Mesenchymal stem cell (in vitro differentiated cells and primary cell): ENCODE results near the gene PTPN20.
"Not testable (repeated sequence)": the region's sequence is repeated elsewhere in the genome, so short reads cannot be mapped to it uniquely, and the experiment has no call there.

Experiments used
- DNase-seq: peaks from one replicate; pipeline ENCODE4 v3.0.0-alpha.2; 2013
- H2AFZ ChIP-seq: one replicate; pipeline ENCODE4 v1.6.1; 2013; ENCODE audit warnings: low read depth, mild to moderate bottlenecking, control low read depth, inconsistent platforms, low read length, moderate library complexity
- H2AK5ac ChIP-seq: 2 replicates; pipeline ENCODE4 v1.6.1; 2013; ENCODE audit warnings: low read length, moderate library complexity, mild to moderate bottlenecking, inconsistent platforms; ENCODE audit not compliant: severe bottlenecking
- H2BK120ac ChIP-seq: one replicate; pipeline ENCODE4 v1.6.1; 2013; ENCODE audit warnings: low read depth, mild to moderate bottlenecking, inconsistent platforms, low read length, moderate library complexity
- H2BK12ac ChIP-seq, 2 experiments: one replicate each; pipeline ENCODE4 v1.6.1; 2013; ENCODE audit warnings: inconsistent platforms in 2 of 2, low read length in 2 of 2, mild to moderate bottlenecking in 2 of 2, moderate library complexity in 2 of 2, control low read depth in 1 of 2
- H2BK15ac ChIP-seq: one replicate; pipeline ENCODE4 v1.6.1; 2013; ENCODE audit warnings: mild to moderate bottlenecking, low read depth, inconsistent platforms; ENCODE audit not compliant: poor library complexity, severe bottlenecking
- H2BK5ac ChIP-seq: 2 replicates; pipeline ENCODE4 v1.6.1; 2013; ENCODE audit warnings: low read depth, mild to moderate bottlenecking, low read length, control low read depth, inconsistent platforms; ENCODE audit not compliant: poor library complexity, severe bottlenecking
- H3K14ac ChIP-seq, 2 experiments: one replicate each; pipeline ENCODE4 v1.6.1; 2013; ENCODE audit warnings: inconsistent platforms in 2 of 2, low read length in 2 of 2, control low read depth in 1 of 2, mild to moderate bottlenecking in 1 of 2, moderate library complexity in 1 of 2
- H3K18ac ChIP-seq, 2 experiments: one replicate each; pipeline ENCODE4 v1.6.1; 2013; ENCODE audit warnings: inconsistent platforms in 2 of 2, low read length in 2 of 2, control low read depth in 1 of 2, low read depth in 1 of 2, mild to moderate bottlenecking in 1 of 2
- H3K23ac ChIP-seq, 2 experiments: one replicate each; pipeline ENCODE4 v1.6.1; 2013; ENCODE audit warnings: inconsistent platforms in 2 of 2, low read length in 2 of 2, mild to moderate bottlenecking in 2 of 2, moderate library complexity in 2 of 2, control low read depth in 1 of 2
- H3K27ac ChIP-seq: 2 replicates; pipeline ENCODE4 v1.5.1; 2013; ENCODE audit warnings: mild to moderate bottlenecking, moderate library complexity, low read length, control low read depth, inconsistent platforms; ENCODE audit not compliant: poor library complexity, severe bottlenecking
- H3K27me3 ChIP-seq, 2 experiments: 2 replicates each; pipeline versions ENCODE4 v1.6.1 to v1.7.0; 2013; ENCODE audit warnings: low read length in 2 of 2, mild to moderate bottlenecking in 2 of 2, moderate library complexity in 2 of 2, control low read depth in 1 of 2, inconsistent platforms in 1 of 2; ENCODE audit not compliant: control insufficient read depth in 1 of 2, insufficient read depth in 1 of 2
- H3K36me3 ChIP-seq, 2 experiments: 2 replicates each; pipeline versions ENCODE4 v1.6.1 to v1.7.0; 2013; ENCODE audit warnings: low read length in 2 of 2, control low read depth in 1 of 2, inconsistent platforms in 1 of 2, low read depth in 1 of 2, mild to moderate bottlenecking in 1 of 2; ENCODE audit not compliant: insufficient read depth in 2 of 2, control insufficient read depth in 1 of 2
- H3K4ac ChIP-seq, 2 experiments: one replicate each; pipeline ENCODE4 v1.6.1; 2013; ENCODE audit warnings: inconsistent platforms in 2 of 2, low read length in 2 of 2, mild to moderate bottlenecking in 2 of 2, moderate library complexity in 2 of 2, control low read depth in 1 of 2, low read depth in 1 of 2
- H3K4me1 ChIP-seq: 2 replicates; pipeline ENCODE4 v1.6.1; 2013; ENCODE audit warnings: low read depth, low read length, control low read depth; ENCODE audit not compliant: control insufficient read depth, insufficient read depth
- H3K4me2 ChIP-seq: 2 replicates; pipeline ENCODE4 v1.6.1; 2013; ENCODE audit warnings: low read length, mild to moderate bottlenecking, inconsistent platforms; ENCODE audit not compliant: poor library complexity, severe bottlenecking
- H3K4me3 ChIP-seq, 2 experiments: 2 replicates each; pipeline versions ENCODE4 v1.5.1 to v1.7.0; 2013; ENCODE audit warnings: low read length in 2 of 2, mild to moderate bottlenecking in 2 of 2, control low read depth in 1 of 2, low read depth in 1 of 2; ENCODE audit not compliant: insufficient read depth in 1 of 2
- H3K79me1 ChIP-seq: replicated peaks from 2 replicates; pipeline ENCODE4 v1.6.1; 2013; ENCODE audit warnings: mild to moderate bottlenecking, control low read depth, low read length, inconsistent platforms; ENCODE audit not compliant: poor library complexity, severe bottlenecking
- H3K9ac ChIP-seq: 2 replicates; pipeline ENCODE4 v1.7.0; 2013; ENCODE audit warnings: mild to moderate bottlenecking, low read length, moderate library complexity
- H3K9me3 ChIP-seq: 2 replicates; pipeline ENCODE4 v1.7.0; 2013; ENCODE audit warnings: mild to moderate bottlenecking, low read length; ENCODE audit not compliant: control insufficient read depth
- H4K8ac ChIP-seq: one replicate; pipeline ENCODE4 v1.6.1; 2013; ENCODE audit warnings: inconsistent platforms, mild to moderate bottlenecking, low read length, moderate library complexity
- H4K91ac ChIP-seq: one replicate; pipeline ENCODE4 v1.6.1; 2013; ENCODE audit warnings: mild to moderate bottlenecking, low read length, inconsistent platforms
- WGBS: methylation state at CpG from one replicate; pipeline ENCODE4 v1.1.7; 2013; ENCODE audit warnings: mixed read lengths; 5-methylcytosine and 5-hydroxymethylcytosine counted together

PTPN20 gene

DNA sequence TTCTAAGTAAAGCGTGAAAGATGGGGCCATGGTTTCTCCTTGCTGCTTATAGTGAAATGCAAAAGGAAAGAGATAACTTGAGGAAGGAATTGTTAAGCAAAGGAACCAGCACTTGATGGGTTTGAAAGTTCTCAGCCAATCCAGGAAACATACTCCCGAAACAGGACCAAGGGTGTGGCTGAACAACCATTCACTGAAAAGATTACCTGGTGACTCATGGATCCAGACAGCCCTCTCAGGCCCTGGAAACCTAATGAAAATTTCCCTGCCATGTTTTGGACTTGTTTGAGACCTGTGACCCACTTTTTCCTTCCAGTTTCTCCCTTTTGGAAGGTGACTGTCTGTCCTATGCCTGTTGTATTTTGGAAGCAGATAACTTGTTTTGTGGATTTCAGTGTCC, 11.3 kb downstream of the PTPN20 start:
- not testable (repeated sequence) for H3K4me2 ChIP-seq, H3K4me3 ChIP-seq, H3K4me1 ChIP-seq, H3K23ac ChIP-seq, H2BK120ac ChIP-seq, H3K18ac ChIP-seq, H2BK12ac ChIP-seq, H3K4ac ChIP-seq, H3K79me1 ChIP-seq, H2AFZ ChIP-seq, H3K9ac ChIP-seq, H2AK5ac ChIP-seq, H3K27ac ChIP-seq, H4K91ac ChIP-seq, H3K36me3 ChIP-seq, H2BK15ac ChIP-seq, H2BK5ac ChIP-seq, H4K8ac ChIP-seq, H3K9me3 ChIP-seq, DNase-seq, H3K14ac ChIP-seq, H3K27me3 ChIP-seq
- WGBS = no CpG with 5 or more reads among the region's 2 CpGs

DNA sequence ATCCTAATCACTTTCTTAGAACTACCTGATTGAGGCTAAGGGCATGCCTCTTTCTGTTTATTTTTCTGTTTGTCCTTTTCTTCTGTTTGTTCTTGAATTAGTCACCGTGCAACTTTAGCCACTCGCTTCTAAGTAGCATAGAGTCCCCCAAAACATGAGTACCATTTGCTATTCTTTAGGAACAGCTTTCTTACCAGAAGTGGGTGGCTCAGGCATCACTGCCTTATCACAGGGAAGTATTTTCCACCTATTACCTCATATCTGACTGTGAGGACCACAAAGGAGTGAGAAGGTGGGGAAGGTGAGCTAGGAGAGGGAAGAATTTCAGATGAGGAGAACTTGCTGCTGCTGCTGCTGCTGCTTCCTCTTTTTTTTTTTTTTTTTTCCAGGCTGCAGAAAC, 13.9 kb downstream of the PTPN20 start:
- H3K14ac ChIP-seq, H3K9me3 ChIP-seq, H2BK120ac ChIP-seq, H3K4me3 ChIP-seq, H3K4me2 ChIP-seq, H3K36me3 ChIP-seq, H3K23ac ChIP-seq, H2AK5ac ChIP-seq, H3K27ac ChIP-seq, H4K91ac ChIP-seq, H2AFZ ChIP-seq, DNase-seq, H3K27me3 ChIP-seq, H3K79me1 ChIP-seq, H3K4me1 ChIP-seq, H3K9ac ChIP-seq, H3K4ac ChIP-seq, H3K18ac ChIP-seq, H4K8ac ChIP-seq, H2BK15ac ChIP-seq, H2BK5ac ChIP-seq, H2BK12ac ChIP-seq: not testable (repeated sequence)
- no CpG with 5 or more reads among the region's 2 CpGs for WGBS

DNA sequence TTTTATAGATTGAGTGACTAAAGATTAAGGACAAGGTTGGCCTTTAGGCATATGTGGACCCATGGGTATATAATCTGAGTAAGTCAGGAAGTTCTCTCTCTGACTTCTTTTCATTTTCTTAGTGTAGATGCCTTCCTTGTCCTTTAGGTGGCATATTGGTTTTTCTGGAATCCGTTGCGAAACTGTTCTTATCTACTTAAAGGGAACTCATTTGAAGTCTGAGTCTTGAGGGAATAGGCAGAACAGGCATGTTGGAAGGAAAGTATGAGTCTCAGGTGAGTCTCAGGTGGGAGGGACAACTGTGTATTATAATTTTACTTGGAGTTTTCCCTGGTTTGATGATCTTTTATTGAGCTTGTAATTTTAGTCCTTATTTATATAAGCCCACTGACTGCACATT, 14.6 kb downstream of the PTPN20 start:
- not testable (repeated sequence) for H3K23ac ChIP-seq, H2BK5ac ChIP-seq, H3K14ac ChIP-seq, H3K18ac ChIP-seq, H2BK12ac ChIP-seq, H2BK120ac ChIP-seq, H3K4me2 ChIP-seq, H3K36me3 ChIP-seq, H3K27ac ChIP-seq, H2AK5ac ChIP-seq, H3K9me3 ChIP-seq, H3K4me3 ChIP-seq, H2AFZ ChIP-seq, H3K9ac ChIP-seq, H3K79me1 ChIP-seq, H3K4me1 ChIP-seq, H2BK15ac ChIP-seq, DNase-seq, H4K91ac ChIP-seq, H4K8ac ChIP-seq, H3K4ac ChIP-seq, H3K27me3 ChIP-seq
- no CpG with 5 or more reads among the region's 2 CpGs for WGBS

DNA sequence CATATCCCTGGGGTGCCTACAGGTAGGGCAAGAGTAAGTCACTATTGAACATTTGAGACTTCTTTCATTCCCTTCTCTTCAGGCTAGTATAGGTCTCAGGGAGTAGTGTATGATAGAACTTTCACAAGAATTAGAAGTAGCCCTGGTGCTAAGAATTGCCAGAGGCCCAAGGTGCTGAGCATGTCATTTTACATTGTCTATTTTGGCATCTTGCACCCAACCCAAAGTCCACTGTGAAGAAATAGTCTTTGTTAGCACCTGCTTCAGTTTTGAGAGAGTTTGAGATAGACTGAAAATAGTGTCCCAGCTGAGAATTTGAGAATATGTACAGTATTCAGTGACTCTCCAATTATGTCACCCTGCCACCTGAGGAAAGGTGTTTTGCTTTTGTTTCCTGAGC, 17.6 kb downstream of the PTPN20 start:
- H3K9me3 ChIP-seq, H4K91ac ChIP-seq, H3K23ac ChIP-seq, H3K27me3 ChIP-seq, H3K4ac ChIP-seq, H2AFZ ChIP-seq, DNase-seq, H2BK12ac ChIP-seq, H3K18ac ChIP-seq, H3K79me1 ChIP-seq, H3K27ac ChIP-seq, H2BK15ac ChIP-seq, H3K4me3 ChIP-seq, H4K8ac ChIP-seq, H3K36me3 ChIP-seq, H3K4me2 ChIP-seq, H3K4me1 ChIP-seq, H3K9ac ChIP-seq, H2AK5ac ChIP-seq, H3K14ac ChIP-seq, H2BK5ac ChIP-seq, H2BK120ac ChIP-seq: not testable (repeated sequence)
